ENCODE data around the gene STARD7.

- TF ChIP-seq CTCF (IDR thresholded peaks at IDR 0.05) = peak in 3 of 4 donors; percentile 38 to 52 (median 41)
- no peak for TF ChIP-seq POLR2A (IDR thresholded peaks at IDR 0.05)
Measured at GRCh38 chr2:96253006-96253405, 44.4 kb upstream of the STARD7 start.

Measured in right lobe of liver (tissue), 4 donors.